ENCODE data around the gene FAM50B. TPM values are rescaled to one million over a fixed set of nuclear protein-coding genes. Genes with fewer than 3 reads are reported as not detected.

The FAM50B gene
- total and polyA plus RNA-seq, 2 experiments from 2014 or later = 4.4 to 4.8 TPM

DNA sequence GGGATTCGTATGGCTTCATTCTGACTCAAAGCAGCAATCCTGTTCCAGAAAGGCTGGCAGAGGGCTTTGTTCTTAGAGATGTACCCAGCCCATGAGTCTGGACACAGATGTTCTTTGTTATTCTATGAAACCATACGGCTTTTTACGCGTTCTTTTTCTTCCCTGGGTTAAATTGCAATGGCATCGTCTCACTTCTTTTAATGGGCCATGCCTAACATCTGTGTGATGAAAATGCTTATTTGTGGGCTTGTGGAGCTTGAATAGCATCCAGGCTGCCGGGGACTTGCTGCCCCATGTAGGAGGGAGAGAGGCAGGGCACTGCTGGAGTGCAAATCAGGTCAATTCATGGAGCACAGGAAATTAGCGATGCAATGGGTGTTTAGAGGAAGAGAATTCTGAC is 19.4 kb downstream of the FAM50B start (continued):
- TF ChIP-seq, protein P1, sequence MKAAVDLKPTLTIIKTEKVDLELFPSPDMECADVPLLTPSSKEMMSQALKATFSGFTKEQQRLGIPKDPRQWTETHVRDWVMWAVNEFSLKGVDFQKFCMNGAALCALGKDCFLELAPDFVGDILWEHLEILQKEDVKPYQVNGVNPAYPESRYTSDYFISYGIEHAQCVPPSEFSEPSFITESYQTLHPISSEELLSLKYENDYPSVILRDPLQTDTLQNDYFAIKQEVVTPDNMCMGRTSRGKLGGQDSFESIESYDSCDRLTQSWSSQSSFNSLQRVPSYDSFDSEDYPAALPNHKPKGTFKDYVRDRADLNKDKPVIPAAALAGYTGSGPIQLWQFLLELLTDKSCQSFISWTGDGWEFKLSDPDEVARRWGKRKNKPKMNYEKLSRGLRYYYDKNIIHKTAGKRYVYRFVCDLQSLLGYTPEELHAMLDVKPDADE (IDR thresholded peaks at IDR 0.05) = no peak
- TF ChIP-seq JUNB (IDR thresholded peaks at IDR 0.05; ENCODE audit: unreplicated experiment) (no peak), POLR2AphosphoS5 (IDR thresholded peaks at IDR 0.05; ENCODE audit: low read depth) (no peak), CREB1 (CRISPR knock-in tag; IDR thresholded peaks at IDR 0.05; ENCODE audit: low read depth) (no peak), ZNF331 (CRISPR knock-in tag; IDR thresholded peaks at IDR 0.05; ENCODE audit: low read depth) (no peak), ZNF114 (CRISPR knock-in tag; IDR thresholded peaks at IDR 0.05) (no peak), NANOG (IDR thresholded peaks at IDR 0.05; ENCODE audit: borderline replicate concordance) (no peak)
- TF ChIP-seq, protein P2, sequence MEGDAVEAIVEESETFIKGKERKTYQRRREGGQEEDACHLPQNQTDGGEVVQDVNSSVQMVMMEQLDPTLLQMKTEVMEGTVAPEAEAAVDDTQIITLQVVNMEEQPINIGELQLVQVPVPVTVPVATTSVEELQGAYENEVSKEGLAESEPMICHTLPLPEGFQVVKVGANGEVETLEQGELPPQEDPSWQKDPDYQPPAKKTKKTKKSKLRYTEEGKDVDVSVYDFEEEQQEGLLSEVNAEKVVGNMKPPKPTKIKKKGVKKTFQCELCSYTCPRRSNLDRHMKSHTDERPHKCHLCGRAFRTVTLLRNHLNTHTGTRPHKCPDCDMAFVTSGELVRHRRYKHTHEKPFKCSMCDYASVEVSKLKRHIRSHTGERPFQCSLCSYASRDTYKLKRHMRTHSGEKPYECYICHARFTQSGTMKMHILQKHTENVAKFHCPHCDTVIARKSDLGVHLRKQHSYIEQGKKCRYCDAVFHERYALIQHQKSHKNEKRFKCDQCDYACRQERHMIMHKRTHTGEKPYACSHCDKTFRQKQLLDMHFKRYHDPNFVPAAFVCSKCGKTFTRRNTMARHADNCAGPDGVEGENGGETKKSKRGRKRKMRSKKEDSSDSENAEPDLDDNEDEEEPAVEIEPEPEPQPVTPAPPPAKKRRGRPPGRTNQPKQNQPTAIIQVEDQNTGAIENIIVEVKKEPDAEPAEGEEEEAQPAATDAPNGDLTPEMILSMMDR (conservative IDR thresholded peaks at IDR 0.05; ENCODE audit: low read depth in 2 of 2) = no peak
- TF ChIP-seq, protein P3, sequence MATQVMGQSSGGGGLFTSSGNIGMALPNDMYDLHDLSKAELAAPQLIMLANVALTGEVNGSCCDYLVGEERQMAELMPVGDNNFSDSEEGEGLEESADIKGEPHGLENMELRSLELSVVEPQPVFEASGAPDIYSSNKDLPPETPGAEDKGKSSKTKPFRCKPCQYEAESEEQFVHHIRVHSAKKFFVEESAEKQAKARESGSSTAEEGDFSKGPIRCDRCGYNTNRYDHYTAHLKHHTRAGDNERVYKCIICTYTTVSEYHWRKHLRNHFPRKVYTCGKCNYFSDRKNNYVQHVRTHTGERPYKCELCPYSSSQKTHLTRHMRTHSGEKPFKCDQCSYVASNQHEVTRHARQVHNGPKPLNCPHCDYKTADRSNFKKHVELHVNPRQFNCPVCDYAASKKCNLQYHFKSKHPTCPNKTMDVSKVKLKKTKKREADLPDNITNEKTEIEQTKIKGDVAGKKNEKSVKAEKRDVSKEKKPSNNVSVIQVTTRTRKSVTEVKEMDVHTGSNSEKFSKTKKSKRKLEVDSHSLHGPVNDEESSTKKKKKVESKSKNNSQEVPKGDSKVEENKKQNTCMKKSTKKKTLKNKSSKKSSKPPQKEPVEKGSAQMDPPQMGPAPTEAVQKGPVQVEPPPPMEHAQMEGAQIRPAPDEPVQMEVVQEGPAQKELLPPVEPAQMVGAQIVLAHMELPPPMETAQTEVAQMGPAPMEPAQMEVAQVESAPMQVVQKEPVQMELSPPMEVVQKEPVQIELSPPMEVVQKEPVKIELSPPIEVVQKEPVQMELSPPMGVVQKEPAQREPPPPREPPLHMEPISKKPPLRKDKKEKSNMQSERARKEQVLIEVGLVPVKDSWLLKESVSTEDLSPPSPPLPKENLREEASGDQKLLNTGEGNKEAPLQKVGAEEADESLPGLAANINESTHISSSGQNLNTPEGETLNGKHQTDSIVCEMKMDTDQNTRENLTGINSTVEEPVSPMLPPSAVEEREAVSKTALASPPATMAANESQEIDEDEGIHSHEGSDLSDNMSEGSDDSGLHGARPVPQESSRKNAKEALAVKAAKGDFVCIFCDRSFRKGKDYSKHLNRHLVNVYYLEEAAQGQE (IDR thresholded peaks at IDR 0.05; ENCODE audit: unreplicated experiment) = no peak

DNA sequence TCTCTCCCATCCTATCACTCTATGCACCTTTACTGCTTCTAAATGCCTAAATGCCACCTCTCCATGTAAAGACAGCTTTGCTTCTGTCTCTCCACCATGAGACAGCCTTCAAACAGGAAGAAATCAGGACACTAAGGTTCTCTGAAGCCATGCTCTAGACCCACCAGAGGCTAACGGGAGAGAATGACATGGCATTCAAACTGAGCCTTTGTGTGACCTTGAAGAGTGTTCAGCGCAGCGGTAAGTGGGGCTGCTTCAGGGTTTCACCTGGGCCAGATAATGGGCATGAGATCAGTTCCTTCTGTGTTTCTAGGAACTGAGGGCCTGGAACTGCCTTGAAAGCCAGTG is 20.1 kb downstream of the FAM50B start:
- DNase-seq (ENCODE audit: low spot score) (no peak), ATAC-seq (no peak)
- Mint-ChIP-seq H3K27ac (no peak overlapping the region), H3K36me3 (ENCODE audit: low read depth) (no peaks in the 10 kb centered on the region), H3K9me3 (no peaks in the 10 kb centered on the region; the same call in 2 of the 3 replicates), H3K4me3 (no peak overlapping the region), H3K4me1 (peaks cover 4% of the 10 kb centered on the region), H3K27me3 (ENCODE audit: insufficient read depth, low read depth, poor library complexity) (peaks cover 2% of the 10 kb centered on the region)
- Histone ChIP-seq H3K27me3 (ENCODE audit: insufficient read depth) (no peaks in the 10 kb centered on the region), H3F3A (replicated peaks; ENCODE audit: low read depth) (no peaks in the 10 kb centered on the region), H4K20me1 (replicated peaks; ENCODE audit: insufficient read depth) (no peaks in the 10 kb centered on the region), H3K4me2 (no peak overlapping the region), H3K36me3 (ENCODE audit: insufficient read depth) (no peaks in the 10 kb centered on the region), H3K4me1 (ENCODE audit: insufficient read depth) (no peaks in the 10 kb centered on the region), H3K27ac (ENCODE audit: low read depth) (no peak overlapping the region), H3K79me2 (replicated peaks; ENCODE audit: insufficient read depth) (no peaks in the 10 kb centered on the region), H2AFZ (peak overlapping the region; percentile 70), H3K4me3 (no peak overlapping the region), H3K9me2 (ENCODE audit: insufficient read depth) (0 out of 2 replicates have a peak, but pooled peaks cover 4% of the 10 kb centered on the region)
- TF ChIP-seq JUNB (IDR thresholded peaks at IDR 0.05; ENCODE audit: unreplicated experiment) = no peak
- TF ChIP-seq NANOG (IDR thresholded peaks at IDR 0.05; ENCODE audit: borderline replicate concordance) = no peak
- TF ChIP-seq, protein P3 (IDR thresholded peaks at IDR 0.05; ENCODE audit: unreplicated experiment) = no peak
- TF ChIP-seq ZNF114 (CRISPR knock-in tag; IDR thresholded peaks at IDR 0.05) = no peak
- no peak for TF ChIP-seq EZH2phosphoT487 (IDR thresholded peaks at IDR 0.05; ENCODE audit: unreplicated experiment)

Data from GM23338 (cell line).